GM13977 (cell line): ENCODE data around the gene KDM4B.

Source experiments
- DNase-seq: peaks from one replicate; pipeline ENCODE4 v3.0.0; 2012; ENCODE audit warnings: low spot score
- in situ Hi-C: fragments of 300-500 bp; cut with MboI; formaldehyde crosslinking; loops from one replicate; pipeline ENCODE4 v1.12.0; 2022; ENCODE audit warnings: low sequenced_read_pairs, low pct_unique_long_range_greater_than_20kb, mixed read lengths, inconsistent platforms; ENCODE audit not compliant: unreplicated experiment
- TF ChIP-seq, protein P1 (sequence below): IDR thresholded peaks from 2 replicates; pipeline ENCODE4 v1.5.1; 2012; ENCODE audit warnings: mild to moderate bottlenecking, control low read depth; ENCODE audit not compliant: insufficient read depth; ENCODE audit errors: extremely low read depth, missing control alignments

Gene KDM4B

DNA sequence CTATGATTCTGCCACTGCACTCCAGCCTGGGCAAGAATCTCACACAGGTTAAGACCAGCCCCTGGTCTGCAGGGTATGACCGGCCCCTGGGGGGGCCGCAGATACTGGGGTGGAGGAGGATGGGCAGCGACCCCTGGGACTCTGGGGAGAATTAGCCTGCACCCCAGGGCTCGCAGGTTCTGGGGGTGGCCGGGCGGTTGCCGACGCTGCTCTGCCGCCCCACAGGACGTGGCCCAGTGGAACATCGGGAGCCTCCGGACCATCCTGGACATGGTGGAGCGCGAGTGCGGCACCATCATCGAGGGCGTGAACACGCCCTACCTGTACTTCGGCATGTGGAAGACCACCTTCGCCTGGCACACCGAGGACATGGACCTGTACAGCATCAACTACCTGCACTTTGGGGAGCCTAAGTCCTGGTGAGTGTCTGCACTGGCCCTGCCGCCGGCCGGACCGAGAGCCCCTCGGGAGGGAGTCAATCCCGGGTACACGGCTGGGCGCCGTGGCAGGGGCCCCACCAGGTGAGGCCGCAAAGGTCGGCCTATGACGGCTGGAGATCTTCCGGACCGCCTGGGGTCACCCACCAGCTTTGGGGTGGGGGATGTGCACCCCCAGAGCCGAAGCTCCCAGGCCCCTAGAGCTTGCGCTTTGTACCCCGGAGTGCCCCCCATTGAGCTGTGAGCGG lies 78.5 kb downstream of the KDM4B start:
- TF ChIP-seq, protein P1, sequence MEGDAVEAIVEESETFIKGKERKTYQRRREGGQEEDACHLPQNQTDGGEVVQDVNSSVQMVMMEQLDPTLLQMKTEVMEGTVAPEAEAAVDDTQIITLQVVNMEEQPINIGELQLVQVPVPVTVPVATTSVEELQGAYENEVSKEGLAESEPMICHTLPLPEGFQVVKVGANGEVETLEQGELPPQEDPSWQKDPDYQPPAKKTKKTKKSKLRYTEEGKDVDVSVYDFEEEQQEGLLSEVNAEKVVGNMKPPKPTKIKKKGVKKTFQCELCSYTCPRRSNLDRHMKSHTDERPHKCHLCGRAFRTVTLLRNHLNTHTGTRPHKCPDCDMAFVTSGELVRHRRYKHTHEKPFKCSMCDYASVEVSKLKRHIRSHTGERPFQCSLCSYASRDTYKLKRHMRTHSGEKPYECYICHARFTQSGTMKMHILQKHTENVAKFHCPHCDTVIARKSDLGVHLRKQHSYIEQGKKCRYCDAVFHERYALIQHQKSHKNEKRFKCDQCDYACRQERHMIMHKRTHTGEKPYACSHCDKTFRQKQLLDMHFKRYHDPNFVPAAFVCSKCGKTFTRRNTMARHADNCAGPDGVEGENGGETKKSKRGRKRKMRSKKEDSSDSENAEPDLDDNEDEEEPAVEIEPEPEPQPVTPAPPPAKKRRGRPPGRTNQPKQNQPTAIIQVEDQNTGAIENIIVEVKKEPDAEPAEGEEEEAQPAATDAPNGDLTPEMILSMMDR: no peak
- DNase-seq: no peak
- in situ Hi-C loops: no loop called here

DNA sequence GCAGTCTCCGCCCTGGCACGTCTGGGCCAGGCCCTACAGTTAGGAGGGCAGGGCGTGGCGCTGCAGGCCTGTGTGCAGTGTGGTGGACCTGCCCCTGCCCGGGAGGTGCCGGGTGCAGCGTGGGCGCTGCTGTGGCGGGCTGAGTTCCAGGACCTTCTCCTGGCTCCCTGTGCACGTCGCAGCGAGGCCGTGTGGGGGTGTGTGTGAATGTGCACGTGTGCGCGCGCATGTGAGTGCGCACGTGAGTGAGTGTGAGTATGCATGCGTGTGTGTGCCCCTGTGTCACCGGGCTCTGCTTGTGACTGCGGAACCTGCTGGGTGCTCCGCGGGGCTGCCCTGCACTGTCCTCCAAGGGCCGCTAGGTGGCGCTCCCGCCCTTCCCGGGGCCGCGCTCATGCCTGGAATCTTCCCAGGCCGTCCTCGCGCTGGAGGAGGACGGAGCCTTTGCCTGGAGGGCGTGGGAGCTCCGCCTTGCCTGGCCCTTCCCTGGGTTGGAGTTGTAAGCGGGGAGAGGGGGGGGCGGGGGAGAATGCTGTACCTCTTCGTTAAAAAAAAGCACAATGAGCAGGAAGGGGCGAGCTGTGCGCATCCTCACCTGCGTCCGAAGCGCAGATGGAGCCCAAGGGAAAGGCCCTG lies 79.3 kb downstream of the KDM4B start:
- in situ Hi-C loops: no loop called here
- TF ChIP-seq, protein P1: peak; percentile 96
- DNase-seq: peak; percentile 89

- DNase-seq: no peak
- in situ Hi-C loops: no loop called here
- TF ChIP-seq, protein P1: no peak
Observed at GRCh38 chr19:5048727-5049553, 80.0 kb downstream of the KDM4B start.

GRCh38 chr19:5049561-5049960 lies 80.6 kb downstream of the KDM4B start:
- TF ChIP-seq, protein P1: no peak
- no peak for DNase-seq
- in situ Hi-C loops: no loop called here

DNA sequence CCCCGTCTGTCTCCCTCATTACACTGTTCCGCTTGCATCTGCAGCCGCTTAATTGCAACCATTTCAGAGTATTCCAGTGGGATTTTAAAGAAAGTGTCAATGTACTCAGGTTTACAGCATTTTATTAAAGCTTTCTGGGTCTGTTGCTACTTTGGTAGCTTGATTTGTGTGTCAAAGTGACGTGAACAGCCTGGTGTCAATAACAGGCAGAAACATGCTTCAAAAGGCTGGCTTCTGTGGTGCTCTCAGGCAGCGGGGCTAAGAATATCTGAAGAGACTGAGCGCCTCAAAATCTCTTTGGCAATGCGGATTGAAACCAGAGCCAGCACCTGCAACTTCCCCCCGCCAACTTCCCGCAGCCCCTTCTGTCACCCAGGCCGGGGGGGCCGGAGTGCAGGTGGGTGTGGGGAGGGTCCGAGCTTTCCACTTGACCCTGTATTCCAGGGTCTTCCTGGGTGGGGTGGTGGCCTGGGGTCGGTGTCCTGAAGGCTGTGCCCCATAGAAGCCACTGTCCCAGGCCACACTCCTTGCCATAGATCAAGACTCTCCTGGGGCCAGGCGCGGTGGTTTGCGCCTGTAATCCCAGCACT lies 81.2 kb downstream of the KDM4B start:
- DNase-seq: no peak
- in situ Hi-C loops: no loop called here
- TF ChIP-seq, protein P1: no peak

DNA sequence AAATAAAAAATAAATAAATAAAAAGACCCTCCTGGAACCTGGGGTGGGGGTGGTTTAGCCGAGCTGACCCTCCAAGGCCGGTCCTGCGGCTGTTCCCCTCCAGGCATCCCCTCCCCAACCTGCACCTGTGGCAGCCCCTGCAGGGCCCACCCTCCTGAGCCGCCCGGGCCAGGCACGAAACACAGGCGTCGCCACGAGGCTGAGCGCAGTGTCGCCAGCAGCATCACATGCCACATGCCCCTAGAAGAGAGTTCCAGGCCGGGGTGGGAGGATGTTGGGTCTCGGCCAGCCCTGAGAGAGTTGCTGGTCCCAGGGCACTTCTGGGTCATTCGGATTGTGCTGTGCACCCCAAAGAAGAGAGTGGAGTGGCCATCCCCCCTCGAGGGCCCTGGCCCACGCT lies 82.0 kb downstream of the KDM4B start:
- TF ChIP-seq, protein P1: no peak
- in situ Hi-C loops: no loop called here
- DNase-seq: no peak
